Daoy (cell line): ENCODE results near the gene PRSS27. TPM values are rescaled to one million over a fixed set of nuclear protein-coding genes. Genes with fewer than 3 reads are reported as not detected.
"Not testable (repeated sequence)": the region's sequence is repeated elsewhere in the genome, so short reads cannot be mapped to it uniquely, and the experiment has no call there.

Experiments
- DNase-seq: peaks from one replicate; pipeline ENCODE4 v3.0.0-alpha.2; 2015; ENCODE audit warnings: low read depth
- total RNA-seq: library from RNA; depleted of rRNA; stranded (reverse); fragments of >200 nt; shearing (Covaris generic); gene quantifications from 2 replicates; pipeline ENCODE4 v1.2.3, GENCODE V29; 2014

The PRSS27 gene
- total RNA-seq, 1 experiment from 2014 or later, result not detected

GRCh38 chr16:2696601-2697250 lies 23.3 kb downstream of the PRSS27 start:
- DNase-seq, result not testable (repeated sequence)

GRCh38 chr16:2692948-2693651 lies 26.9 kb downstream of the PRSS27 start:
- DNase-seq, result no peak

GRCh38 chr16:2692251-2692947 lies 27.6 kb downstream of the PRSS27 start:
- DNase-seq, result no peak

- no peak for DNase-seq
Measured at GRCh38 chr16:2691491-2692248, 28.4 kb downstream of the PRSS27 start.

- no peak for DNase-seq
Measured at GRCh38 chr16:2690852-2691251, 29.2 kb downstream of the PRSS27 start.

GRCh38 chr16:2689968-2690801 lies 29.8 kb downstream of the PRSS27 start:
- no peak for DNase-seq

GRCh38 chr16:2689422-2689821 lies 30.6 kb downstream of the PRSS27 start:
- DNase-seq, result not testable (repeated sequence)

GRCh38 chr16:2687531-2688308 lies 32.3 kb downstream of the PRSS27 start:
- no peak for DNase-seq

GRCh38 chr16:2686912-2687507 lies 33.0 kb downstream of the PRSS27 start:
- no peak for DNase-seq

- not testable (repeated sequence) for DNase-seq
Measured at GRCh38 chr16:2686075-2686474, 33.9 kb downstream of the PRSS27 start.

GRCh38 chr16:2683041-2683440 lies 37.0 kb downstream of the PRSS27 start:
- DNase-seq, result not testable (repeated sequence)

GRCh38 chr16:2682209-2683021 lies 37.6 kb downstream of the PRSS27 start, which contains the start of gene KCTD5:
KCTD5 (plus strand) TSS chr16:2682523; CDS start chr16:2682549, 26 bp downstream.
- DNase-seq, result peak; percentile 95

- peak; percentile 39 for DNase-seq
Measured at GRCh38 chr16:2680360-2680759, 39.7 kb downstream of the PRSS27 start.

GRCh38 chr16:2679902-2680301 lies 40.1 kb downstream of the PRSS27 start:
- DNase-seq, result not testable (repeated sequence)

- DNase-seq, result not testable (repeated sequence)
Measured at GRCh38 chr16:2678206-2678965, 41.6 kb downstream of the PRSS27 start.

GRCh38 chr16:2676937-2677336 lies 43.1 kb downstream of the PRSS27 start:
- not testable (repeated sequence) for DNase-seq

- peak; percentile 62 for DNase-seq
Measured at GRCh38 chr16:2675714-2676113, 44.3 kb downstream of the PRSS27 start.

- DNase-seq, result no peak
Measured at GRCh38 chr16:2675021-2675420, 45.0 kb downstream of the PRSS27 start.
